HUES64 (cell line): ENCODE data around the gene CDC42EP3.

Source experiments
- H3K27ac ChIP-seq: 2 replicates; pipeline ENCODE4 v1.7.0; 2013; ENCODE audit warnings: low read depth, low read length, inconsistent platforms
- H3K27me3 ChIP-seq: 2 replicates; pipeline ENCODE4 v1.6.1; 2013; ENCODE audit warnings: mild to moderate bottlenecking, low read length; ENCODE audit not compliant: insufficient read depth
- H3K36me3 ChIP-seq: 2 replicates; pipeline ENCODE4 v1.6.1; 2013; ENCODE audit warnings: mild to moderate bottlenecking, low read length; ENCODE audit not compliant: insufficient read depth
- H3K4me1 ChIP-seq: 2 replicates; pipeline ENCODE4 v1.6.1; 2013; ENCODE audit warnings: mild to moderate bottlenecking, low read length, moderate library complexity; ENCODE audit not compliant: insufficient read depth
- H3K4me3 ChIP-seq: 2 replicates; pipeline ENCODE4 v1.5.1; 2013; ENCODE audit warnings: mild to moderate bottlenecking, low read length, moderate library complexity
- H3K9ac ChIP-seq: 2 replicates; pipeline ENCODE4 v1.6.1; 2013; ENCODE audit warnings: mild to moderate bottlenecking, low read depth, low read length
- H3K9me3 ChIP-seq: 2 replicates; pipeline ENCODE4 v1.6.1; 2013; ENCODE audit warnings: low read depth, low read length; ENCODE audit not compliant: insufficient read depth
- WGBS: fragments of 150-250, 120-280 bp; methylation state at CpG from one replicate; pipeline ENCODE4 v1.1.7; 2013; ENCODE audit warnings: missing lambda C conversion rate; 5-methylcytosine and 5-hydroxymethylcytosine counted together

CDC42EP3 gene

GRCh38 chr2:37654932-37655841, 16.3 kb downstream of the CDC42EP3 start:
- Histone ChIP-seq H3K27ac (peak overlapping the region; percentile 77), H3K9me3 (no peaks in the 10 kb centered on the region), H3K9ac (no peak overlapping the region), H3K27me3 (no peaks in the 10 kb centered on the region; the same call in 1 of the 2 replicates), H3K36me3 (peaks cover 4% of the 10 kb centered on the region; the same call in 1 of the 2 replicates), H3K4me1 (peaks cover 76% of the 10 kb centered on the region), H3K4me3 (peak overlapping the region; percentile 34)
- WGBS = 33% methylated on average over 7 of the region's 7 CpGs

GRCh38 chr2:37654419-37654818, 17.0 kb downstream of the CDC42EP3 start:
- Histone ChIP-seq H3K9ac (no peak overlapping the region), H3K4me1 (peaks cover 68% of the 10 kb centered on the region), H3K27ac (peak overlapping the region; percentile 25; the same call in 1 of the 2 replicates), H3K27me3 (no peaks in the 10 kb centered on the region; the same call in 1 of the 2 replicates), H3K36me3 (peaks cover 4% of the 10 kb centered on the region; the same call in 1 of the 2 replicates), H3K4me3 (peak overlapping the region; percentile 34), H3K9me3 (no peaks in the 10 kb centered on the region)
- 41% methylated on average over 8 of the region's 8 CpGs for WGBS

- WGBS = 84% methylated on average over 14 of the region's 14 CpGs
- Histone ChIP-seq H3K4me1 (peaks cover 63% of the 10 kb centered on the region), H3K36me3 (peaks cover 4% of the 10 kb centered on the region; the same call in 1 of the 2 replicates), H3K9ac (no peak overlapping the region), H3K4me3 (no peak overlapping the region), H3K27ac (no peak overlapping the region), H3K27me3 (no peaks in the 10 kb centered on the region; the same call in 1 of the 2 replicates), H3K9me3 (no peaks in the 10 kb centered on the region)
These were observed 17.6 kb downstream of the CDC42EP3 start for GRCh38 chr2:37653805-37654378.

- no peak overlapping the region for H3K27ac ChIP-seq
- H3K9ac ChIP-seq = no peak overlapping the region
- H3K4me3 ChIP-seq = no peak overlapping the region
- H3K9me3 ChIP-seq = no peaks in the 10 kb centered on the region
- peaks cover 11% of the 10 kb centered on the region for H3K36me3 ChIP-seq
- 92% methylated on average over 6 of the region's 6 CpGs for WGBS
- H3K27me3 ChIP-seq = no peaks in the 10 kb centered on the region; the same call in 1 of the 2 replicates
- peaks cover 55% of the 10 kb centered on the region for H3K4me1 ChIP-seq
These were observed 18.3 kb downstream of the CDC42EP3 start for GRCh38 chr2:37653093-37653492.

GRCh38 chr2:37652199-37652640, 19.2 kb downstream of the CDC42EP3 start:
- no peaks in the 10 kb centered on the region; the same call in 1 of the 2 replicates for H3K27me3 ChIP-seq
- no peak overlapping the region for H3K9ac ChIP-seq
- H3K4me3 ChIP-seq = no peak overlapping the region
- 89% methylated on average over 5 of the region's 5 CpGs for WGBS
- H3K4me1 ChIP-seq = peaks cover 46% of the 10 kb centered on the region
- peaks cover 20% of the 10 kb centered on the region for H3K36me3 ChIP-seq
- H3K27ac ChIP-seq = no peak overlapping the region
- H3K9me3 ChIP-seq = no peaks in the 10 kb centered on the region

- peaks cover 34% of the 10 kb centered on the region for H3K4me1 ChIP-seq
These were observed 20.8 kb downstream of the CDC42EP3 start for GRCh38 chr2:37650548-37651093.

GRCh38 chr2:37649518-37649917, 21.9 kb downstream of the CDC42EP3 start:
- WGBS = 84% methylated on average over 3 of the region's 3 CpGs
- H3K36me3 ChIP-seq = peaks cover 42% of the 10 kb centered on the region
- H3K4me1 ChIP-seq = peaks cover 23% of the 10 kb centered on the region

More at GRCh38 chr2:37650548-37651093, 20.8 kb downstream of the CDC42EP3 start:
- Histone ChIP-seq H3K9ac (no peak overlapping the region), H3K9me3 (no peaks in the 10 kb centered on the region), H3K27me3 (no peaks in the 10 kb centered on the region; the same call in 1 of the 2 replicates), H3K4me3 (no peak overlapping the region), H3K36me3 (peaks cover 31% of the 10 kb centered on the region), H3K27ac (no peak overlapping the region)
- 95% methylated on average over 3 of the region's 3 CpGs for WGBS

GRCh38 chr2:37648331-37649011, 23.0 kb downstream of the CDC42EP3 start:
- peaks cover 12% of the 10 kb centered on the region for H3K4me1 ChIP-seq
- WGBS = 84% methylated on average over 9 of the region's 9 CpGs
- no peaks in the 10 kb centered on the region for H3K9me3 ChIP-seq
- H3K9ac ChIP-seq = no peak overlapping the region
- H3K27me3 ChIP-seq = no peaks in the 10 kb centered on the region
- H3K36me3 ChIP-seq = peaks cover 52% of the 10 kb centered on the region
- H3K27ac ChIP-seq = no peak overlapping the region
- H3K4me3 ChIP-seq = no peak overlapping the region

More at GRCh38 chr2:37649518-37649917, 21.9 kb downstream of the CDC42EP3 start:
- Histone ChIP-seq H3K9me3 (no peaks in the 10 kb centered on the region), H3K9ac (no peak overlapping the region), H3K27me3 (no peaks in the 10 kb centered on the region), H3K4me3 (no peak overlapping the region), H3K27ac (no peak overlapping the region)

- WGBS = 100% methylated on average over 1 of the region's 2 CpGs
- H3K9me3 ChIP-seq = no peaks in the 10 kb centered on the region
- no peak overlapping the region for H3K9ac ChIP-seq
- peaks cover 11% of the 10 kb centered on the region for H3K4me1 ChIP-seq
- no peak overlapping the region for H3K27ac ChIP-seq
- H3K36me3 ChIP-seq = peaks cover 57% of the 10 kb centered on the region
- H3K27me3 ChIP-seq = no peaks in the 10 kb centered on the region
- no peak overlapping the region for H3K4me3 ChIP-seq
These were observed 23.5 kb downstream of the CDC42EP3 start for GRCh38 chr2:37647971-37648330.

- no peaks in the 10 kb centered on the region for H3K27me3 ChIP-seq
- H3K27ac ChIP-seq = no peak overlapping the region
- no peak overlapping the region for H3K9ac ChIP-seq
- peaks cover 75% of the 10 kb centered on the region for H3K36me3 ChIP-seq
- H3K9me3 ChIP-seq = no peaks in the 10 kb centered on the region
- WGBS = 94% methylated on average over 9 of the region's 9 CpGs
- H3K4me1 ChIP-seq = 0 out of 2 replicates have a peak, but pooled peaks cover 5% of the 10 kb centered on the region
- no peak overlapping the region for H3K4me3 ChIP-seq
These were observed 25.6 kb downstream of the CDC42EP3 start for GRCh38 chr2:37645836-37646235.
